Measurements from ENCODE around the gene GCNT1.

GCNT1 gene

GRCh38 chr9:76458903-76459693 is at the start of gene GCNT1:
GCNT1 (plus strand) TSS chr9:76459182; CDS start chr9:76502382, 43,200 bp downstream.
- TF ChIP-seq, protein P1, sequence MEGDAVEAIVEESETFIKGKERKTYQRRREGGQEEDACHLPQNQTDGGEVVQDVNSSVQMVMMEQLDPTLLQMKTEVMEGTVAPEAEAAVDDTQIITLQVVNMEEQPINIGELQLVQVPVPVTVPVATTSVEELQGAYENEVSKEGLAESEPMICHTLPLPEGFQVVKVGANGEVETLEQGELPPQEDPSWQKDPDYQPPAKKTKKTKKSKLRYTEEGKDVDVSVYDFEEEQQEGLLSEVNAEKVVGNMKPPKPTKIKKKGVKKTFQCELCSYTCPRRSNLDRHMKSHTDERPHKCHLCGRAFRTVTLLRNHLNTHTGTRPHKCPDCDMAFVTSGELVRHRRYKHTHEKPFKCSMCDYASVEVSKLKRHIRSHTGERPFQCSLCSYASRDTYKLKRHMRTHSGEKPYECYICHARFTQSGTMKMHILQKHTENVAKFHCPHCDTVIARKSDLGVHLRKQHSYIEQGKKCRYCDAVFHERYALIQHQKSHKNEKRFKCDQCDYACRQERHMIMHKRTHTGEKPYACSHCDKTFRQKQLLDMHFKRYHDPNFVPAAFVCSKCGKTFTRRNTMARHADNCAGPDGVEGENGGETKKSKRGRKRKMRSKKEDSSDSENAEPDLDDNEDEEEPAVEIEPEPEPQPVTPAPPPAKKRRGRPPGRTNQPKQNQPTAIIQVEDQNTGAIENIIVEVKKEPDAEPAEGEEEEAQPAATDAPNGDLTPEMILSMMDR (conservative IDR thresholded peaks at IDR 0.05; ENCODE audit: low read depth, low read length): peak; percentile 53
- H3K4me3 ChIP-seq (ENCODE audit: low read length): peak within 1 kb of the TSS; percentile 89
- DNase-seq (ENCODE audit: low read depth): no peak

DNA sequence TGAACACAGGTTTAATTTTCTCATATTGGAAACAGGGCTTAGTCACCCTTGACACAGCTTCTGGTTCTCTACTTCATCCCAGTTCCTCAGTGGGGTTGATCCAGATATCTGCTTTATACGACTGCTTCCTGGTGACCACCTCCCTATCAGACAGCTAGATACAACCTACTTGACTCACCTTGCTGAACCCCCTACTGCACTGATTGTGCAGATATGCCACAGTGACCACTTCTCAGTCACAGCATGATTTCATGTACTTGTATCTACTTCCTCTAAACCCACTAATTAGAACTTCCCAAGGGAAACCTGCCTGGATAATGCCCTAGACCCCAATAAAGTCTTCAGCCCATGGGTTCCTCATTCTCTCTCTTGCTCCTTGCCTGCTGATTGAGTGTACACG is 46.3 kb upstream of the GCNT1 start:
- TF ChIP-seq, protein P1 (conservative IDR thresholded peaks at IDR 0.05; ENCODE audit: low read depth, low read length): no peak
- no peak for DNase-seq (ENCODE audit: low read depth)
- no peak overlapping the region for H3K4me3 ChIP-seq (ENCODE audit: low read length)

DNA sequence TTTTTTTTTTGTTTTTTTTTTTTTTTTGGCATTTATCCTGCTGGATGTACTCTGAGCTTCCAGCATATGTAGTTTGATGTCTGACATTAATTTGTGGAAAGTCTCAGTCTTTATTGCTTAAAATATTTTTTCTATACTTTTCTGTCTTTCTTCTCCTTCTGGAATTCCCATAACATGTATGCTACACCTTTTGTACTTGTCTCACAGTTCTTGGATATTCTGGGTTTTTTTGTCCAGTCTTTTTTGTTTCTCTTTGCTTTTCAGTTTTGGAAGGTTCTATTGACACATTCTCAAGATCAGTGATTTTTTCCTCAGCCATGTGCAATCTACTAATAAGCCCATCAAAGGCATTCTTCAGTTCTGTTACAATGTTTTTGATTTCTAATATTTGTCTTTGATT is 45.3 kb upstream of the GCNT1 start:
- no peak overlapping the region for H3K4me3 ChIP-seq (ENCODE audit: low read length)
- TF ChIP-seq, protein P1 (conservative IDR thresholded peaks at IDR 0.05; ENCODE audit: low read depth, low read length): no peak
- no peak for DNase-seq (ENCODE audit: low read depth)

- H3K4me3 ChIP-seq (ENCODE audit: low read length): no peak overlapping the region
- peak; percentile 99 for DNase-seq (ENCODE audit: low read depth)
- TF ChIP-seq, protein P1 (conservative IDR thresholded peaks at IDR 0.05; ENCODE audit: low read depth, low read length): no peak
Measured at GRCh38 chr9:76414661-76415060, 44.3 kb upstream of the GCNT1 start.

- peak; percentile 87 for DNase-seq (ENCODE audit: low read depth)
- H3K4me3 ChIP-seq (ENCODE audit: low read length): no peak overlapping the region
- TF ChIP-seq, protein P1 (conservative IDR thresholded peaks at IDR 0.05; ENCODE audit: low read depth, low read length): no peak
Measured at GRCh38 chr9:76415154-76415553, 43.8 kb upstream of the GCNT1 start.

GRCh38 chr9:76415731-76416130 is 43.3 kb upstream of the GCNT1 start:
- DNase-seq (ENCODE audit: low read depth): peak; percentile 73
- H3K4me3 ChIP-seq (ENCODE audit: low read length): no peak overlapping the region
- TF ChIP-seq, protein P1 (conservative IDR thresholded peaks at IDR 0.05; ENCODE audit: low read depth, low read length): no peak

- TF ChIP-seq, protein P1 (conservative IDR thresholded peaks at IDR 0.05; ENCODE audit: low read depth, low read length): no peak
- no peak for DNase-seq (ENCODE audit: low read depth)
- H3K4me3 ChIP-seq (ENCODE audit: low read length): no peak overlapping the region
Measured at GRCh38 chr9:76417394-76417793, 41.6 kb upstream of the GCNT1 start.

Measured in retinal pigment epithelial cell (primary cell).